ENCODE data around the gene FOLR3. TPM values are rescaled to one million over a fixed set of nuclear protein-coding genes. Genes with fewer than 3 reads are reported as not detected.

Gene FOLR3
- total RNA-seq, 1 experiment from 2014 or later: not detected

DNA sequence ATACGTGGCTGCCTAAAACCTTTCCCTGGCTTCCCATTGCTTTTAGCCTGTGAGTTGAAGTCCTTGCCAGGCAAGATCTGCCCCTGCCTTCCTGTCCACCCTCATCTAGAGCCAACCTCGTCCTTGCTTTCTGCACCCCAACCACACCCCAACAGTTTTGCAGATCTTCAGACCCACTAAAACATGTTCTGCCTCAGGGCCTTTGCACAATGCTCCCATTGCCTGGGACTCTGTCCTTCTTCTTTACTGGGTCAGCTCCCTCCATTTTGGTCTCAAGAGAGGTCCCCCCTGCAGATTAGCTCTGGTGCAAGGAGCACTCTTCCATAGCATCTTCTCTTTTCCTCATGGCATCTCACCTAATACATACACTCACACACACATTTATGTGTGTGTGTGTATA, 14.6 kb upstream of the FOLR3 start:
- no peak overlapping the region for H3K4me2 ChIP-seq (ENCODE audit: low read length)
- H3K79me2 ChIP-seq (ENCODE audit: low read length): no peaks in the 10 kb centered on the region
- no peaks in the 10 kb centered on the region for H4K20me1 ChIP-seq (ENCODE audit: low read length)
- no TSS peak for BruUV-seq (replicated peaks)
- H3K9me2 ChIP-seq (replicated peaks; ENCODE audit: low read length): no peaks in the 10 kb centered on the region
- no peak overlapping the region for H3K9ac ChIP-seq (ENCODE audit: low read length)
- H3K27me3 ChIP-seq (ENCODE audit: low read length): no peaks in the 10 kb centered on the region
- TF ChIP-seq, protein P1, sequence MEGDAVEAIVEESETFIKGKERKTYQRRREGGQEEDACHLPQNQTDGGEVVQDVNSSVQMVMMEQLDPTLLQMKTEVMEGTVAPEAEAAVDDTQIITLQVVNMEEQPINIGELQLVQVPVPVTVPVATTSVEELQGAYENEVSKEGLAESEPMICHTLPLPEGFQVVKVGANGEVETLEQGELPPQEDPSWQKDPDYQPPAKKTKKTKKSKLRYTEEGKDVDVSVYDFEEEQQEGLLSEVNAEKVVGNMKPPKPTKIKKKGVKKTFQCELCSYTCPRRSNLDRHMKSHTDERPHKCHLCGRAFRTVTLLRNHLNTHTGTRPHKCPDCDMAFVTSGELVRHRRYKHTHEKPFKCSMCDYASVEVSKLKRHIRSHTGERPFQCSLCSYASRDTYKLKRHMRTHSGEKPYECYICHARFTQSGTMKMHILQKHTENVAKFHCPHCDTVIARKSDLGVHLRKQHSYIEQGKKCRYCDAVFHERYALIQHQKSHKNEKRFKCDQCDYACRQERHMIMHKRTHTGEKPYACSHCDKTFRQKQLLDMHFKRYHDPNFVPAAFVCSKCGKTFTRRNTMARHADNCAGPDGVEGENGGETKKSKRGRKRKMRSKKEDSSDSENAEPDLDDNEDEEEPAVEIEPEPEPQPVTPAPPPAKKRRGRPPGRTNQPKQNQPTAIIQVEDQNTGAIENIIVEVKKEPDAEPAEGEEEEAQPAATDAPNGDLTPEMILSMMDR (conservative IDR thresholded peaks at IDR 0.05; ENCODE audit: low read depth, low read length): no peak
- TF ChIP-seq EZH2phosphoT487 (IDR thresholded peaks at IDR 0.05; ENCODE audit: borderline replicate concordance, low read length) (no peak), EZH2 (IDR thresholded peaks at IDR 0.05; ENCODE audit: low read length, unreplicated experiment) (no peak)
- DNase-seq (no peak), ATAC-seq (no peak)
- H3F3A ChIP-seq (ENCODE audit: low read length, unreplicated experiment): no peaks in the 10 kb centered on the region
- no peaks in the 10 kb centered on the region for H3K9me3 ChIP-seq (ENCODE audit: low read length)
- CTCF ChIA-PET: no interaction called here
- H2AFZ ChIP-seq (ENCODE audit: low read length): no peak overlapping the region
- intact Hi-C loops (cut with micrococcal nuclease): no loop called here
- no peak overlapping the region for H3K27ac ChIP-seq (ENCODE audit: low read length)
- no peaks in the 10 kb centered on the region for H3K4me1 ChIP-seq (ENCODE audit: insufficient read depth, low read length)
- POLR2A ChIA-PET (ENCODE audit: unreplicated experiment): no interaction called here
- H3K4me3 ChIP-seq (ENCODE audit: low read length): no peak overlapping the region
- H3K36me3 ChIP-seq (ENCODE audit: low read depth, low read length): no peaks in the 10 kb centered on the region

DNA sequence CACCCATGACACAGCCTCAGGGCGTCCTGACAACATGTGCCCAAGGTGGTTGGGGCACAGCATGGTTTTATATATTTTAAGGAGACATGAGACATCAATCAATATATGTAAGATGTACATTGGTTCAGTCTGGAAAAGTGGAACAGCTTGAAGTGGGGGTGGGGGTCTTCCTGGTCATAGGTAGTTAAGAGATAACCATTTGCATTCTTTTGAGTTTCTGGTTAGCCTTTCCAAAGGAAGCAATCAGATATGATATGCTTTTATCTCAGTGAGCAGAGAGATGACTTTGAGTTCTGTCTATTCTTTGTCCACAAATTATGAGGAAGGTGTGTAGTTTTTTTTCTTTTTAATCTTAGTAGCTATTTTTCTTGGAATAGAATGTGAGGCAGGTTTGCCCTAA, 12.9 kb upstream of the FOLR3 start:
- Histone ChIP-seq H3K9me2 (replicated peaks; ENCODE audit: low read length) (no peaks in the 10 kb centered on the region), H4K20me1 (ENCODE audit: low read length) (no peaks in the 10 kb centered on the region), H3K27ac (ENCODE audit: low read length) (no peak overlapping the region), H3K9me3 (ENCODE audit: low read length) (peaks cover 6% of the 10 kb centered on the region), H3K4me1 (ENCODE audit: insufficient read depth, low read length) (no peaks in the 10 kb centered on the region), H3K27me3 (ENCODE audit: low read length) (no peaks in the 10 kb centered on the region), H3K36me3 (ENCODE audit: low read depth, low read length) (no peaks in the 10 kb centered on the region), H3K79me2 (ENCODE audit: low read length) (no peaks in the 10 kb centered on the region), H3F3A (ENCODE audit: low read length, unreplicated experiment) (no peaks in the 10 kb centered on the region), H3K9ac (ENCODE audit: low read length) (no peak overlapping the region), H3K4me2 (ENCODE audit: low read length) (no peak overlapping the region), H3K4me3 (ENCODE audit: low read length) (no peak overlapping the region), H2AFZ (ENCODE audit: low read length) (no peak overlapping the region)
- no TSS peak for BruUV-seq (replicated peaks)
- TF ChIP-seq EZH2 (IDR thresholded peaks at IDR 0.05; ENCODE audit: low read length, unreplicated experiment) (no peak), EZH2phosphoT487 (IDR thresholded peaks at IDR 0.05; ENCODE audit: borderline replicate concordance, low read length) (no peak)
- TF ChIP-seq, protein P1 (conservative IDR thresholded peaks at IDR 0.05; ENCODE audit: low read depth, low read length): no peak
- intact Hi-C loops (cut with micrococcal nuclease): no loop called here
- ATAC-seq: no peak
- DNase-seq: no peak
- POLR2A ChIA-PET (ENCODE audit: unreplicated experiment): no interaction called here
- CTCF ChIA-PET: no interaction called here

DNA sequence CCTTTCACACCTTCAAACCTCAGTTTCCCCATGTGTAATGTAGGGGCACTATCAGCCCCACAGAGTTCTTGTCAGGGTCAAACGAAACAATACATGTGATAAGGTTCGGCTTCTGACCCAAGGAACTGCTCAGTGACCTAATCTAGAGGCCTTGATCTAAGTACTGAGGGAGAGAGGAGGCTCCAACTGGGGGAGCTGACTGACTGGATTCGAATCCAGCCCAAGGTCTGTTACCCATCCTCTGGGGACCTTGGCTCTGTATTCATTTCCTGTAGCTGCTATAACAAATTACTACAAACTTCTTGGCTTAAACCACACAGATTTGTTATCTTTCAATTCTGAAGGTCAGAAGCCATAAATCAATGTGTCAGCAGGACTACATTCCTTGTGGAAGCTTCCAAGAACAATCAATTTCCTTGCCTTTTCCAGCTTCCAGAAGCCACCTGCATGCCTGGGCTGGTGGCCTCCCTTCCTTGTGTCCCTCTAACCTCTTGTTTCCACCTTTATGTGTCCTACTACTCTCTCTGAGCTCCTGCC, 12.3 kb upstream of the FOLR3 start:
- no peaks in the 10 kb centered on the region for H3K4me1 ChIP-seq (ENCODE audit: insufficient read depth, low read length)
- no peak overlapping the region for H3K27ac ChIP-seq (ENCODE audit: low read length)
- TF ChIP-seq EZH2phosphoT487 (IDR thresholded peaks at IDR 0.05; ENCODE audit: borderline replicate concordance, low read length) (no peak), EZH2 (IDR thresholded peaks at IDR 0.05; ENCODE audit: low read length, unreplicated experiment) (no peak)
- TF ChIP-seq, protein P1 (conservative IDR thresholded peaks at IDR 0.05; ENCODE audit: low read depth, low read length): no peak
- H3K9ac ChIP-seq (ENCODE audit: low read length): no peak overlapping the region
- no peaks in the 10 kb centered on the region for H3F3A ChIP-seq (ENCODE audit: low read length, unreplicated experiment)
- no TSS peak for BruUV-seq (replicated peaks)
- POLR2A ChIA-PET (ENCODE audit: unreplicated experiment): no interaction called here
- peaks cover 9% of the 10 kb centered on the region for H3K9me3 ChIP-seq (ENCODE audit: low read length)
- no peak for ATAC-seq
- no peak for DNase-seq
- H3K4me3 ChIP-seq (ENCODE audit: low read length): no peak overlapping the region
- intact Hi-C loops (cut with micrococcal nuclease): no loop called here
- CTCF ChIA-PET: no interaction called here
- no peak overlapping the region for H2AFZ ChIP-seq (ENCODE audit: low read length)
- H3K9me2 ChIP-seq (replicated peaks; ENCODE audit: low read length): no peaks in the 10 kb centered on the region
- no peaks in the 10 kb centered on the region for H4K20me1 ChIP-seq (ENCODE audit: low read length)
- no peaks in the 10 kb centered on the region for H3K36me3 ChIP-seq (ENCODE audit: low read depth, low read length)
- H3K4me2 ChIP-seq (ENCODE audit: low read length): no peak overlapping the region
- no peaks in the 10 kb centered on the region for H3K27me3 ChIP-seq (ENCODE audit: low read length)
- H3K79me2 ChIP-seq (ENCODE audit: low read length): no peaks in the 10 kb centered on the region

Data from PC-3 (cell line).